HCT116 (cell line): ENCODE measurements around the gene STRBP. TPM values are rescaled to one million over a fixed set of nuclear protein-coding genes. Genes with fewer than 3 reads are reported as not detected.

ENCODE experiments used
- ATAC-seq: fragments of 200-7000 bp; cut with Tn5 transposase; 2 replicates; pipeline ENCODE4 v1.9.1; 2020; ENCODE audit warnings: mild to moderate bottlenecking, moderate library complexity
- BruUV-seq: library from RNA; stranded (reverse); fragments of 400-500 nt; replicated peaks from 2 replicates; lab custom pipeline; 2021; lab: Mats Ljungman, UMichigan
- CTCF ChIA-PET: fragments of 300-600 bp; sonication (Branson Sonifier 250); formaldehyde crosslinking; loops from one replicate; lab custom pipeline; 2021; ENCODE audit warnings: antibody characterized with exemption; lab: Charles Lee
- POLR2A ChIA-PET: fragments of 300-600, 350-600 bp; sonication (Branson Sonifier 250); formaldehyde crosslinking; loops from one replicate; lab custom pipeline; 2021; ENCODE audit warnings: antibody characterized with exemption; lab: Charles Lee
- RAD21 ChIA-PET, 2 experiments: fragments of 300-600 bp; sonication (Branson Sonifier 250); formaldehyde crosslinking; loops; one replicate each; lab custom pipeline; 2023; ENCODE audit warnings: low total read pairs in 2 of 2; ENCODE audit not compliant: uncharacterized antibody in 2 of 2, unreplicated experiment in 2 of 2, low non-redundant PET in 1 of 2; lab: Charles Lee
- DNase-seq: peaks from one replicate; pipeline ENCODE4 v3.0.0-alpha.2; 2010; ENCODE audit warnings: low read depth, low spot score
- H2AFZ ChIP-seq: fragments of 200-600 bp; shearing (Covaris generic), sonication (generic); 2 replicates; pipeline ENCODE4 v1.6.1; 2017; ENCODE audit warnings: low read depth, mixed run types, mixed read lengths, antibody characterized with exemption, low read length; ENCODE audit not compliant: poor library complexity, severe bottlenecking
- H3K27ac ChIP-seq: 2 replicates; pipeline ENCODE4 v1.5.1; 2012; ENCODE audit warnings: low read depth, low read length
- H3K27me3 ChIP-seq: fragments of 200-600 bp; sonication (generic); 2 replicates; pipeline ENCODE4 v1.6.1; 2016; ENCODE audit warnings: mixed run types, low read length, mixed read lengths; ENCODE audit not compliant: insufficient read depth
- H3K36me3 ChIP-seq, 2 experiments: fragments of 200-500 bp in 1 of 2; fragments of 200-600 bp in 1 of 2; sonication (Bioruptor generic) in 1 of 2; sonication (generic) in 1 of 2; 2 replicates each; pipeline versions ENCODE4 v1.5.1 to v1.6.1; 2014 to 2016; ENCODE audit warnings: low read length in 2 of 2, inconsistent platforms in 1 of 2, mixed read lengths in 1 of 2, mixed run types in 1 of 2; ENCODE audit not compliant: insufficient read depth in 2 of 2, control insufficient read depth in 1 of 2
- H3K4me1 ChIP-seq, 2 experiments: fragments of 200-600 bp in 1 of 2; sonication (generic) in 1 of 2; 2 replicates each; pipeline versions ENCODE4 v1.5.1 to v1.6.1; 2012 to 2017; ENCODE audit warnings: low read length in 2 of 2, inconsistent platforms in 1 of 2, mild to moderate bottlenecking in 1 of 2, mixed read lengths in 1 of 2, mixed run types in 1 of 2, moderate library complexity in 1 of 2; ENCODE audit not compliant: insufficient read depth in 2 of 2, control insufficient read depth in 1 of 2
- H3K4me2 ChIP-seq: fragments of 200-600 bp; sonication (generic); 2 replicates; pipeline ENCODE4 v1.6.1; 2017; ENCODE audit warnings: mixed run types, low read length, mixed read lengths
- H3K4me3 ChIP-seq, 2 experiments: fragments of 200-600 bp in 1 of 2; sonication (generic) in 1 of 2; replicated peaks in 1 of 2; 2 replicates each; pipeline ENCODE4 v1.5.1; 2011 to 2016; ENCODE audit warnings: low read length in 2 of 2, control low read depth in 1 of 2, low read depth in 1 of 2, mild to moderate bottlenecking in 1 of 2, mixed read lengths in 1 of 2, mixed run types in 1 of 2
- H3K79me2 ChIP-seq: fragments of 200-600 bp; sonication (generic); 2 replicates; pipeline ENCODE4 v1.6.1; 2017; ENCODE audit warnings: mild to moderate bottlenecking, mixed run types, low read length, moderate library complexity, mixed read lengths; ENCODE audit not compliant: insufficient read depth
- H3K9ac ChIP-seq: fragments of 200-600 bp; sonication (generic); 2 replicates; pipeline ENCODE4 v1.6.1; 2016; ENCODE audit warnings: low read length, mixed read lengths
- H3K9me2 ChIP-seq: fragments of 200-600 bp; sonication (generic), shearing (Covaris generic); 2 replicates; pipeline ENCODE4 v1.6.1; 2017; ENCODE audit warnings: mixed run types, mild to moderate bottlenecking, moderate library complexity; ENCODE audit not compliant: insufficient read depth
- H3K9me3 ChIP-seq, 2 experiments: fragments of 200-500 bp in 1 of 2; fragments of 200-600 bp in 1 of 2; sonication (Bioruptor generic) in 1 of 2; sonication (generic) in 1 of 2; 2 replicates each; pipeline ENCODE4 v1.6.1; 2014 to 2017; ENCODE audit warnings: low read length in 2 of 2, mixed read lengths in 2 of 2, inconsistent platforms in 1 of 2, low read depth in 1 of 2, mild to moderate bottlenecking in 1 of 2, mixed run types in 1 of 2, moderate library complexity in 1 of 2; ENCODE audit not compliant: control insufficient read depth in 1 of 2, insufficient read depth in 1 of 2
- H4K20me1 ChIP-seq: fragments of 200-600 bp; sonication (generic), shearing (Covaris generic); 2 replicates; pipeline ENCODE4 v1.6.1; 2017; ENCODE audit warnings: mixed run types, mild to moderate bottlenecking, moderate library complexity; ENCODE audit not compliant: insufficient read depth
- CBX3 ChIP-seq: IDR thresholded peaks from 2 replicates; pipeline ENCODE4 v1.6.1; 2012; ENCODE audit warnings: low read depth
- CEBPB ChIP-seq: IDR thresholded peaks from 2 replicates; pipeline ENCODE4 v1.6.1; 2012; ENCODE audit warnings: low read depth
- EGR1 ChIP-seq: IDR thresholded peaks from 2 replicates; pipeline ENCODE4 v1.6.1; 2012; ENCODE audit warnings: low read depth
- ELF1 ChIP-seq: IDR thresholded peaks from 2 replicates; pipeline ENCODE4 v1.6.1; 2012; ENCODE audit warnings: low read depth, borderline replicate concordance
- POLR2A ChIP-seq: IDR thresholded peaks from 2 replicates; pipeline ENCODE4 v1.7.0; 2011; ENCODE audit warnings: borderline replicate concordance; ENCODE audit not compliant: insufficient read depth, insufficient read length; ENCODE audit errors: extremely low read depth
- POLR2AphosphoS5 ChIP-seq: IDR thresholded peaks from 2 replicates; pipeline ENCODE4 v1.6.1; 2011; ENCODE audit warnings: mild to moderate bottlenecking, low read depth, low read length, moderate library complexity
- RAD21 ChIP-seq: IDR thresholded peaks from 2 replicates; pipeline ENCODE4 v1.6.1; 2012; ENCODE audit warnings: low read depth, mild to moderate bottlenecking
- SIN3A ChIP-seq: IDR thresholded peaks from 2 replicates; pipeline ENCODE4 v1.6.1; 2012; ENCODE audit warnings: low read depth
- SP1 ChIP-seq: IDR thresholded peaks from 2 replicates; pipeline ENCODE4 v1.6.1; 2012; ENCODE audit warnings: low read depth
- TCF7L2 ChIP-seq: IDR thresholded peaks from 2 replicates; pipeline ENCODE4 v1.7.0; 2011; ENCODE audit warnings: borderline replicate concordance, inconsistent platforms; ENCODE audit not compliant: insufficient read depth, insufficient read length; ENCODE audit errors: extremely low read depth
- YY1 ChIP-seq: IDR thresholded peaks from 2 replicates; pipeline ENCODE4 v1.6.1; 2011; ENCODE audit warnings: low read length, low read depth, moderate library complexity, mild to moderate bottlenecking; ENCODE audit not compliant: insufficient replicate concordance; ENCODE audit errors: extremely low read depth
- ZNF274 ChIP-seq: fragments of 200-500 bp; sonication (Bioruptor generic); IDR thresholded peaks from 2 replicates; pipeline ENCODE4 v1.6.1; 2014; ENCODE audit warnings: mild to moderate bottlenecking, low read depth, low read length, inconsistent platforms
- intact Hi-C: fragments of 100-400 bp; cut with micrococcal nuclease; formaldehyde crosslinking; loops from 2 replicates; pipeline ENCODE4 v1.10.0; 2022
- total RNA-seq: library from RNA; stranded (reverse); gene quantifications from one replicate; pipeline ENCODE4 v1.2.1, GENCODE V29; 2021; ENCODE audit not compliant: unreplicated experiment
- TF ChIP-seq, protein P1 (sequence below): IDR thresholded peaks from 2 replicates; pipeline ENCODE4 v1.6.1; 2012
- TF ChIP-seq, protein P2 (sequence below): IDR thresholded peaks from 2 replicates; pipeline ENCODE4 v1.6.1; 2011; ENCODE audit warnings: mild to moderate bottlenecking, low read length, moderate library complexity; ENCODE audit not compliant: insufficient replicate concordance; ENCODE audit errors: extremely low read depth

The STRBP gene
- total RNA-seq, 1 experiment from 2014 or later, result 30.4 TPM

DNA sequence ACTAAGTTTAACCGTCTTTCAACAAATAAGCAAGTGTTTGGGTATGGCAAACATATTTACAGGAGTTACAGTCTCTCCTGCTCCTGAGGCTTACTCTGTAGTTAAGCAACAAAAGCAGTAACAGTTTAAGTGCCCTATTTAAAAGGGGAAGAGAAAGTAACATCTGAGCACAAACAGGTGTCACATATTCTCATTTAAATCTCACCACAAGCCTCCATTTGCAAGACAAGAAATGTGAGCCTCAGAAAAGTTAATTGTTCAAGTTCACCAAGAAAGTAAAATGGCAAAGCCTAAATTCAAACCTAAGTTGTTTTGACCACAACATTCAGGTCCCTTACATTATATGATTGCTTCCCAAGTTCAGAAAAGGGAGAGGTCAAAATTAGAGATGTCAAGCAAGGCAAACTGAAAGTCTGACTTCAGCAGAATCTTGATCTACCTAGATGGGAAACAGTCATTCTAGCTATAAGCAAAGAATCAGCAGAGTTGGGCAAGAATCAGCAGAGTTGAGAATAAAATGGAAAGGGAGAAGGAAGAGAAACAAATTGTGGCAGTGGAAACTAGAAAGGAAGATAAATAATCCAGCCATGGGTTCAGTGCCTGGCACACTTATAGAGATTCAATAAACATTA lies 93.4 kb downstream of the STRBP start:
- Histone ChIP-seq H3K9ac (no peak overlapping the region), H3K4me3 (no peak overlapping the region), H4K20me1 (no peaks in the 10 kb centered on the region), H2AFZ (no peak overlapping the region), H3K27ac (no peak overlapping the region), H3K4me1 (no peaks in the 10 kb centered on the region), H3K9me2 (no peaks in the 10 kb centered on the region), H3K79me2 (no peaks in the 10 kb centered on the region), H3K36me3 (0 out of 4 replicates have a peak, but pooled peaks cover 0 to 4% of the 10 kb centered on the region in 2 experiments), H3K27me3 (no peaks in the 10 kb centered on the region), H3K4me2 (no peak overlapping the region), H3K9me3 (no peaks in the 10 kb centered on the region)
- TF ChIP-seq, protein P1, sequence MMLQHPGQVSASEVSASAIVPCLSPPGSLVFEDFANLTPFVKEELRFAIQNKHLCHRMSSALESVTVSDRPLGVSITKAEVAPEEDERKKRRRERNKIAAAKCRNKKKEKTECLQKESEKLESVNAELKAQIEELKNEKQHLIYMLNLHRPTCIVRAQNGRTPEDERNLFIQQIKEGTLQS, result no peak
- TF ChIP-seq ELF1 (no peak), CBX3 (no peak), EGR1 (no peak), TCF7L2 (no peak), RAD21 (no peak), SP1 (no peak), YY1 (no peak), ZNF274 (no peak), POLR2A (no peak), POLR2AphosphoS5 (no peak), SIN3A (no peak), CEBPB (no peak)
- TF ChIP-seq, protein P2, sequence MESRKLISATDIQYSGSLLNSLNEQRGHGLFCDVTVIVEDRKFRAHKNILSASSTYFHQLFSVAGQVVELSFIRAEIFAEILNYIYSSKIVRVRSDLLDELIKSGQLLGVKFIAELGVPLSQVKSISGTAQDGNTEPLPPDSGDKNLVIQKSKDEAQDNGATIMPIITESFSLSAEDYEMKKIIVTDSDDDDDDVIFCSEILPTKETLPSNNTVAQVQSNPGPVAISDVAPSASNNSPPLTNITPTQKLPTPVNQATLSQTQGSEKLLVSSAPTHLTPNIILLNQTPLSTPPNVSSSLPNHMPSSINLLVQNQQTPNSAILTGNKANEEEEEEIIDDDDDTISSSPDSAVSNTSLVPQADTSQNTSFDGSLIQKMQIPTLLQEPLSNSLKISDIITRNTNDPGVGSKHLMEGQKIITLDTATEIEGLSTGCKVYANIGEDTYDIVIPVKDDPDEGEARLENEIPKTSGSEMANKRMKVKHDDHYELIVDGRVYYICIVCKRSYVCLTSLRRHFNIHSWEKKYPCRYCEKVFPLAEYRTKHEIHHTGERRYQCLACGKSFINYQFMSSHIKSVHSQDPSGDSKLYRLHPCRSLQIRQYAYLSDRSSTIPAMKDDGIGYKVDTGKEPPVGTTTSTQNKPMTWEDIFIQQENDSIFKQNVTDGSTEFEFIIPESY, result no peak
- RAD21 ChIA-PET, result no interaction called here
- CTCF ChIA-PET, result no interaction called here
- POLR2A ChIA-PET, result no interaction called here
- no TSS peak for BruUV-seq
- intact Hi-C loops, result no loop called here
- no peak for ATAC-seq
- no peak for DNase-seq
